NCI-H2196 (cell line): ENCODE data around the gene CHRND.
A peak's percentile ranks its signal among the peaks of the same experiment; 100 is the strongest.

Source experiments
- DNase-seq: peaks from one replicate; lab custom pipeline; 2025; ENCODE audit not compliant: unreplicated experiment; lab: John Stamatoyannopoulos, UW

Gene CHRND

DNA sequence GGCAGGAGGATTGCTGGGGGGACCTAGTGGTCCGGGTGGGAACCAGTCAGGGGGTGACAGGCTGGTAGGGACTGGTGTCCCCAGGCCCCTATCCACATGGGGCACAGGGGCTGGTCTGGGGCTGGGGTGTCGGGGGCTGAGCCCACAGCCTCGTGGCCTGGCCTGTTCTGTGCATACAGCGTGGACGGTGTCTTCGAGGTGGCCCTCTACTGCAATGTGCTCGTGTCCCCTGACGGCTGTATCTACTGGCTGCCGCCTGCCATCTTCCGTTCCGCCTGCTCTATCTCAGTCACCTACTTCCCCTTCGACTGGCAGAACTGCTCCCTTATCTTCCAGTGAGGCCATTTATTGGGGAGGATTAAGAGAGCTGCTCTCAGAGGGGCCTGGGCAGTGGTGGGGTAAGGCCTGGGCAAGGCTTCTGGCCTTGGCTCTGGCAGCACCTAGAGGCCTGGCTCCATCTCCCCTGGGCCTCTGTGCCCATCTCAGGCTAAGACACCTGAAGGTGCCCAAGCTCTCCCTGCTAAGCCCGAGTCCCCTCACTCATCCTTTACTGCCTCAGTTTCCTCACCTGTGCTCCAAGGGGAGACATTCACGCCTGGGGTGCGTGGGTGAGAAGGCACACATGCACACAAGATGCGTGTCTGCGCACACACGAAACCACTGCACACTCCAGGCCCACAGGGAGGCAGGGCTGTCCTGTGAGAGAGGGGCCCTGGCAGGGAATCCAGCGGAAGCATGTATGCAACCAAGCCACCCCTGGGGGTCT lies 15.4 kb downstream of the CHRND start:
- DNase-seq: no peak

DNA sequence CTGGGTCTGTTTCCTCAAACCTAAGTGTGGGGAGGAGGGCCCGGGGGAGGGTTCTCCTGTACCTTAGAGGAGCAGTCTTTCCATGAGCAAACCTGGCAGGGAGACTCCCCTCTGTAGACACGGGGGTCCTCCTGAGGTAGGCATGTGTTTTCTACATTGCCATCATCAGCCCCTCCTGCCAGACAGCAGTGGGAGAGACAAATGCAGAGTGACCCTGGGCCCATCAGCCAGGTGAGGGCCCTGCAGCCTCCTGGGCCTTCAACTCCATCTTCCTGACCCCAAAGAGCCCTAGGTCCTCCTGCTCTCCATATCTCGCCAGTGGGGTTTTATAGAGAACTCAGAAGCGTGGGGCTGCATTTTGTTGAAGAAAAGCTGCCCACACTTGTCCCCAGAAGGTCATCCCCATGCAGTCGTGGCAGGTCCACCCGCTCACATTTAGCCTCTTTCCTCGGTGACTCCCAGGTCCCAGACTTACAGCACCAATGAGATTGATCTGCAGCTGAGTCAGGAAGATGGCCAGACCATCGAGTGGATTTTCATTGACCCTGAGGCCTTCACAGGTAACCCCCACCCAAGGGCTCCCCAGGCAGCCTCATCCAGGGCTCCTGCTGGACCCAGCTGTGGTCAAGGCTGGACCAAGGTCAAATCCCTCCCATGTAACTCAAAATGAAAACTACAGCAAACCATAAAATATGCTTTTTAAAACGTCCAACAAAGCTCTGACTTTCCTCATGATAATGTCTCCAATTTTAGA lies 16.2 kb downstream of the CHRND start:
- no peak for DNase-seq

DNA sequence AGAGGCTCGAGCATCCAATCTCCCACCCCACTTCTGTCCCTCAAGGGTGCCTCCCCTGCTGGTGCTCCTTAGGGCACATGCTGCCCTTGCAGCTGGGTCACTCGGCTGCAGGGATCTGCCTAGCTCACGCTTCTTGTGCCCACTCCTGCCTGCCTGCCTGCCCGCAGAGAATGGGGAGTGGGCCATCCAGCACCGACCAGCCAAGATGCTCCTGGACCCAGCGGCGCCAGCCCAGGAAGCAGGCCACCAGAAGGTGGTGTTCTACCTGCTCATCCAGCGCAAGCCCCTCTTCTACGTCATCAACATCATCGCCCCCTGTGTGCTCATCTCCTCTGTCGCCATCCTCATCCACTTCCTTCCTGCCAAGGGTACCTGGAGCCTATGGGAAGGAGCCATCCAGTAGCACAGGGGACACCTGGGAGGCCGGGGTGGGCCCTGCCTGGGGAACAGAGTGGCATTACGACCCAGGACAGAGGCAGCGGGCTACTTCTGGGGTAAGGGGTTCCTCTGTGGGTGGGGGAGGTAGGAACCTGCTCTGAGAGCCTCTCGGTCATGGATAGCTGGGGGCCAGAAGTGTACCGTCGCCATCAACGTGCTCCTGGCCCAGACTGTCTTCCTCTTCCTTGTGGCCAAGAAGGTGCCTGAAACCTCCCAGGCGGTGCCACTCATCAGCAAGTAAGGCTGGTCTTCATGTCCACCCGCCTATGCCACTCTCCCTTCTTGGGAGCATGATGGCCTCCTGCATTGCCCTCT lies 16.9 kb downstream of the CHRND start:
- DNase-seq: no peak

DNA sequence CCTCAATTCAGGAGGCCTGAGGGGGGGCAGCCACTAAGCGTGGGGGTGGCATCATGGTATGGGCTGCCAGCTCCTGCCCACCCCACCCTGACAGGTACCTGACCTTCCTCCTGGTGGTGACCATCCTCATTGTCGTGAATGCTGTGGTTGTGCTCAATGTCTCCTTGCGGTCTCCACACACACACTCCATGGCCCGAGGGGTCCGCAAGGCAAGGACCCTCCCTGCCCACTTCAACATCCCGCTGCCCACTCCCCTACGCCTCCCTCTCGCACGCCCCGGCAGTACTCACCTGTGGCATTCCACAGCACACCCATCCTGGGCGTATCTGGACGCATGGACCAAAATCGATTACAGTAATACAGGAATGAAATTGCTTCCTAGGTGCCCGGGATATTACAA lies 17.5 kb downstream of the CHRND start:
- DNase-seq: no peak

DNA sequence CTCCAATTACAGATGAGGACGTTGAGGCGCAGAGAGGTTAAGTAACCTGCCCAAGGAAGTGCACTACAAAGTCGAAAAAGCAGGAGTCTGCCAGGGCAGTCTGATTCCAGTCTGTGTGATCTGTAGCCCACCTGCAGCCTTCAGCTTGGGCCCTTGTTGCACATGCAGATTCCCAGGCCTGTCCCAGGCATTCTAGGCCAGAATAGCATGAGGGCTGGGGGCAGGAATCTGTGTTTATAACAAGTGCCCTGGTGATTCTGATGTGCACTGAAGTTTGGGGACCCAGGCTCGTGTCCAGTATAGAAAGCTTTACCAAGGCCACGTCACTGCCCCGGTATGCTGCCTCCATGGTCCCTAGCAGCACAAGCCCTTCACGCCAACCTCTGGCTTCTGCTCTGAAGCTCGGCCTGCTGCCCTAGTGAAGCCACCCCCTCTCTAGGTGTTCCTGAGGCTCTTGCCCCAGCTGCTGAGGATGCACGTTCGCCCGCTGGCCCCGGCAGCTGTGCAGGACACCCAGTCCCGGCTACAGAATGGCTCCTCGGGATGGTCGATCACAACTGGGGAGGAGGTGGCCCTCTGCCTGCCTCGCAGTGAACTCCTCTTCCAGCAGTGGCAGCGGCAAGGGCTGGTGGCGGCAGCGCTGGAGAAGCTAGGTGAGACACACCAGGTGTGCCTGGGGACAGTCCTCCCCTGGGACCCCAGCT lies 18.1 kb downstream of the CHRND start:
- no peak for DNase-seq

DNA sequence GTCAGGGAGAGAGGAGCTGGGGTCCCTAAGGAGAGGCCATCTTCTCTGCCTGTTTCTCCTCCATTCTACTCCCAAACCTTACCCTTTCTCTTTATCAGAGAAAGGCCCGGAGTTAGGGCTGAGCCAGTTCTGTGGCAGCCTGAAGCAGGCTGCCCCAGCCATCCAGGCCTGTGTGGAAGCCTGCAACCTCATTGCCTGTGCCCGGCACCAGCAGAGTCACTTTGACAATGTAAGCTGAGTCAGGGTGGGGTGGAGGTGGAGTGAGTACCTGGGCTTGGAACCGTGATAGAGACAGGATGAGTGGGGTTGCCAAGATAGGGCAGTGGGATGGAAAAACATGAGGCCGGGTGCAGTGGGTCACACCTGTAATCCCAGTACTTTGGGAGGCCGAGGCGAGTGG lies 18.7 kb downstream of the CHRND start:
- no peak for DNase-seq

DNA sequence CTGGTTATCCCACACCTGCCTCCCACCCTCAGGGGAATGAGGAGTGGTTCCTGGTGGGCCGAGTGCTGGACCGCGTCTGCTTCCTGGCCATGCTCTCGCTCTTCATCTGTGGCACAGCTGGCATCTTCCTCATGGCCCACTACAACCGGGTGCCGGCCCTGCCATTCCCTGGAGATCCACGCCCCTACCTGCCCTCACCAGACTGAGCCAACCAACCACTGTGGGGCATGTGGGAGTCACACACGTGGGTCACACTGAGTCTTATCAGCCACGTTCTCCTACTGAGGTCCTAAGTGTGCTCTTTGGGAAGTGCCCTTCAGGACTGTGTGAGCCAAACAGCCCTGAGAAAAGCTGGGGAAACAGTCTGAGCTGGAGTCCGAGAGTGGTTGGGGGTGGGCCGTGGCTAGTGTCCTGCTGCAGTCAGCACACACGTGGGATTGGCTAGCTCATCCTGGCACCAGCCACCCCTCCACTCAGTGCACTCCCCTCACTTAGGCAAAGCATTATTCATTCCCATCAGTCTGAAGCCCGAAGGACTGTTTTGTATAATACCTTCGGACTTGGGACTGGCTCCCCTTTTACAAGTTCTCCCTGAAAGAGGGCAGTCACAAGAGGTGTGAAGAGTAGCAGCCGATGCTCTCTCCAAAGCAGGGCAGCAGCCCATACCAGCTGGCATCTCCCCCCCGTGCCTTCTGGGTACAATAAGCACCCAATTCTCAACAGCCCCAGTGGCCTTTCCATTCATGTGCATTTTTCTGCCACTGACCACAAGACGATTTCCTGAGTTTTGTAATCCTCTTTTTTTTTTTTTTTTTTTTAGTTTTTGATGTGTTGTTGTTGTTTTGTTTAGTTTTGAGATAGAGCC lies 19.8 kb downstream of the CHRND start:
- no peak for DNase-seq

DNA sequence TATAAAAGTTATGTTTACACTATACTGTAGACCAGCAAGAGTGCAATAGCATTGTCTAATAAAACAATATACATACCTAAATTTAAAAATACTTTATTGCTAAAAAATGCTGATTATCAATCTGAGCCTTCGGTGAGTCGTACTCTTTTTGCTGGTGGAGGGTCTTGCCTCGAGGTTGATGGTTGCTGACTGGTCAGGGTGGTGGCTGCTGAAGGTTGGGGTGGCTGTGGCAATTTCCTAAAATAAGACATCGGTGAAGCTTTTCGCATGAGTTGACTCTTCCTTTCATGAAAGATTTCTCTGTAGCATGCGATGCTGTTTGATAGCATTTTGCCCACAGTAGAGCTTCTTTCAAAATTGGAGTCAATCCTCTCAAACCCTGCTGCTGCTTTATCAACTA lies 22.0 kb downstream of the CHRND start:
- DNase-seq: no peak

DNA sequence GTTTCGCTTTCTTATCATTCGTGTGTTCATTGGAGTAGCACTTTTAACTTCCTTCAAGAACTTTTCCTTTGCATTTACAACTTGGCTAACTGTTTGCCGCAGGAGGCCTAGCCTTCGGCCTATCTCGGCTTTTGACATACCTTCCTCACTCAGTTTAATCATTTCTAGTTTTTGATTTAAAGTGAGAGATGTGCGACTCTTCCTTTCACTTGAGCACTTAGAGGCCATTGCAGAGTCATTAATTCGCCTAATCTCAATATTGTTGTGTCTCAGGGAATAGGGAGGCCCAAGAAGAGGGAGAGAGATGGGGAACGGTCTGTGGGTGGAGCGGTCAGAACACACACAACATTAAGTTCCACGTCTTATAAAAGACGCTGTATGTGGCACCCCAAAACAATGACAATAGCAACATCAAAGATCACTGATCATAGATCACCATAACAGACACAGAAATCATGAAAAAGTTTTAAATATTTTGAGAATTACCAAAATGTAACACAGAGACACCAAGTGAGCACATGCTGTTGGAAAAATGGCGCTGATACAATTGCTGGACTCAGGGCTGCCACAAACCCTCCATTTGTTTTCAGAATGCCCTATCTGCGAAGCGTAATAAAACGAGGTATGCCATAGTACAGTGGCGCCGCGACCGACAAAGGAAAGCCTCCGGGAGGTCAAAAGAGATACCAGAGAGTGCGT lies 23.8 kb downstream of the CHRND start:
- DNase-seq: no peak

DNA sequence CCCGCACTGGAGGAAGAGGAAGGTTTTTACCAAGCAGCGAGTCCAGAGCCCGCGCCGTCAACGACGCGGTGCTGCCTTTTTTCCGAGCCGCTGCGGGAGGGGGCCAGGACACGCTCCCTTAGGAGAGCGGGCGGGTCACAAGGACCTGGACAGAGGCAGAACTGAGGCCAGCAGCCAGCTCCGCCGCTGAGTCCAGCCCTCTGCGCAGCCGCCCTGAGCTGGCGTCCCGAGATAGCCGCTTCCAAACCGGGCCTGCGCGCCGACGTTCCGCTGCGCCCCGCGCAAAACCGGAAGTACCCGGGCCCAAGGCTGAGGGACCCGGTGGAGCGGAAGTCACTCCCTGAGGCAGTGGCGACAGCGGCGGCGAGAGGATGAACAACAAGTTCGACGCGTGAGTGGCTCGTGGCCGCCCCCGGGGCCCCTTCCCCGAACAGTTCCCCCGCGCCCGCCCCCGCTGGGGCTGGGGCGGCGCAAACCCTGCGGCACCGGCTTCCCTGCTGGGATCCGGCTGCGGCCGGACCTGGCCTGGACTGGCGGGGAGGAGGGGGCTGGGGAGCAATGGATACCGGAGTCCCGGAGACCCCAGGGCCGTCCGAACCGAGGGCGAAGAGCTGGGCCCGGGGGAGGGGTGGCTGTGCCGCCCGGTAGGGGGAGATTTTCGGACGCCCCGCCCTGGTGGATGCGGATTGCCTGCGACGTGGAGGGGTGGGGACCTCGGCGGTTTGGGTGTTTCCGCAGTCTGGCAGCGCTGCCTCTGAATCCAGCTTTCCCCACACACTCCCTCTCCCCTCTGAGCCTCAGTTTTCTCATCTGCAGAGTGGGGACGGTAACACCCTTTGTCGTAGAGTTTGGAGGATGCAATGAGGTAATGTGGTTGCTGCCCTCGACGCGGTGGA lies 24.6 kb downstream of the CHRND start, which contains the start of the genes EIF4E2 and TIGD1:
EIF4E2 (plus strand) TSS at position 336 of the 896 bp plus-strand sequence; CDS start at position 372, 36 bp downstream.
TIGD1 (minus strand) TSS at position 204 of the 896 bp plus-strand sequence. CDS start 675 bp downstream, outside the sequence.
- DNase-seq: peak; percentile 93

DNA sequence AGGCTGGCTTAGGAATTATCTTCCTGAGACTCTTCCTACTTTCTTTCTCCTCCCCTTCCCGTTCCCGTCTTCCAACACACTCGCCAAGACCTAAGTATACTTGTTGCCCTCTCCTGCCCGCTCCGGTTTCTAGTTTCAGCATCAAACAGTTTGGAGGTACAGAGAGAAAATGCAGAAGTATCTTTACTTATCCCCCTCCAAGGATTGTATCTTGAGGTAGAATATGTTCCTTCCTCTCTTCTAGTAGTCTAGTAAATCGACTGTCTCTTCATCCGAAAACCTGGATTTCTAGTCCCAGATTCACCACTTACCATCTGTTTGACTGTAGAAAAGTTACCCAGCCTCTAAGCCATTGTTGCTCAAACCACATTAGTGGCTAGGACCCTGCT lies 25.3 kb downstream of the CHRND start:
- no peak for DNase-seq

DNA sequence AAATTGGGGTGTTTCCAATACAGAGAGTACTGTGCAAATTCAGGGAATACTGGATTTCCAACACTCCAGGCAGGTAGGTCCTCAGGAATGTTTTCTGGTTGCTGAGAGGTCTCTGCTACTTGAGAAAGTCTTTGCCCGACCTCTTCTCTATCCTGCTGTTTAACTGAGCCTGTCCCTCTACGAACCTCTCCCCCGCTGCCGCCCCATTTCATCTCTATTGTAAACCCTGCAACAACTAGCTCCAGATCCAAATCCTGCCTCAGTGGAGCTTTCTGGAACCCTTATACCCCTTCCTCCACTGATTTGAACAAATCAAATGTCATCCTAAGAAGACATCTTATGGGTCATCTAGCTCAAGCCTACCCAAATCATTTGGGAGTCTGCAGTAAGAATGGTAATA lies 25.8 kb downstream of the CHRND start:
- DNase-seq: no peak

DNA sequence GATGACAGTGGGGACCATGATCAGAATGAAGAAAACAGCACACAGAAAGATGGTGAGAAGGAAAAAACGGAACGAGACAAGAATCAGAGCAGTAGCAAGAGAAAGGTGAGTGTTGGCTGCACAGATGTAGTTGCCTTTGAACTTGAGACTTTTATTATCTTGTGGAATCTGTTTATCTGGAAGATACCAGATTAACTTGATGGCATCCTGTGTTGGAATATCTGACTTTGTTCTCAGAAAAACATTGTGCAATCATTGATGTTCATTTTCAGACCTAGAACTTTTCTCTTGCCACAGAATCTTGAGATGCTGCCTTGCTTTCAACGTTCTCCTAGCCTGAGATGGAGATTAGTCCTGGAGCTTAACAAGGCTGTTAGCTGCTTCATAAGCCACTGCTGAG lies 30.5 kb downstream of the CHRND start:
- DNase-seq: no peak

DNA sequence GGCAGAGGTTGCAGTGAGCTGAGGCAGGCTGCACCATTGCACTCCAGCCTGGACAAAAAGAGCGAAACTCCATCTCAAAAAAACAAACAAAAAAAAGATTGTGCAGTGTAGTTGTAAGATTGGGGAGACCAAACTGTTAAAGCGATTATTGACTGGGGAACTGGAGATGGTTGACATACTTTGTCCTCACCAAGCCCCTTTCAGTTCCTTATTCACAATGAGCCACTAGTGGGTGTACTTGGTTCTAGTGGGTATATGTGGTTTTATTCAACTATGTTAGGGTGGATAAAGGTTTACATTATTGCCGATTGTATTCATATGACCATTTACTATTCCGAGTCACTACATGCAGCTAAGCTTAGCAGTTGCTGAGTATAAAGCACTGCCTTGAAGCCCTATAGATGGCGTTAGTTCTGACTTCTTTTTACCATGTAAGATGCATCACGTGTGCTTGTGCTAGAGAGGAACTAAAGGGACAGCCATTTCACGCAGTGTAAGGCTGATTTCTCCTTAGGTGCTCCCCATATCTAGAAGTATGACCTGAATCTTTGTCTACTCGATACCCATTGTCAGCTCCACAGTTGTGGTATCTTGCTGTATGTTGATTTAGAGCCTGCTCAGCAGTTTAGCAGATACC lies 36.7 kb downstream of the CHRND start:
- no peak for DNase-seq

DNA sequence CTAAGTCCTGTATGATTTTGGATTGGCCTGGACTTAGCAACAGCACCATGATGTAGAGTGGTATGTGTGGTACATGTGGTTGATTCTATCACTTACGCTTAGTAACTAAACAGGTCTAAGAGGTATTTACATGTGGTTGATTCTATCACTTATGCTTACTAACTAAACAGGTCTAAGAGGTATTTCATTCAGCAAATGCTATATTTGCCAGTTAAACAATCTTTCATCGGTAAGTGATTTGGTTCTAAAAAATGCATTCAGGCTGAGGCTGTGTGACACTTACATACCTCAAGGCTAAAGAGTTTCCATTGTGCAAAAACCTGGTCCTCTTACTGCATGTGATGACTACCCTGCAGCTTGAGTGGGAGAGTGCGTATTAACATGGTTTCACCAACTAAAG lies 37.6 kb downstream of the CHRND start:
- no peak for DNase-seq

DNA sequence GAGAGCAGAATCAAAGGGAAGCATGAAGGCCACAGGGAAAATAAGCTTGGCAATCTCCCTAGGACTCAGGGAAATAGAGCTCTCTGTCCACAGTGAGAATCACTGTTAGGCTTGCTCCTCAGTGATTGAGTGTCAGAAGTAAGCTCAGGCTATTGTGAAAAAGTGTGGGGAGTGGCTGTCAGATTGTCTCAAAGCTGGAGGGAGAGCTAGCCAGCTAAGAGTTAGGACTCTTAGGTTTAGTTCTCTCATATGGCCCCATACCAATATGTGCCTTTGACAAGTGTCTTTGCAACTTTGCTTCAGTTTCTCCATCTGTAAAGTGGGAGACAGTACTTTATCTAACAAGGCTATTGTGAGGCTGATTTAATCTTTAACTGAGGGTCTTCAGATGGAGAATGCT lies 41.8 kb downstream of the CHRND start:
- DNase-seq: no peak

DNA sequence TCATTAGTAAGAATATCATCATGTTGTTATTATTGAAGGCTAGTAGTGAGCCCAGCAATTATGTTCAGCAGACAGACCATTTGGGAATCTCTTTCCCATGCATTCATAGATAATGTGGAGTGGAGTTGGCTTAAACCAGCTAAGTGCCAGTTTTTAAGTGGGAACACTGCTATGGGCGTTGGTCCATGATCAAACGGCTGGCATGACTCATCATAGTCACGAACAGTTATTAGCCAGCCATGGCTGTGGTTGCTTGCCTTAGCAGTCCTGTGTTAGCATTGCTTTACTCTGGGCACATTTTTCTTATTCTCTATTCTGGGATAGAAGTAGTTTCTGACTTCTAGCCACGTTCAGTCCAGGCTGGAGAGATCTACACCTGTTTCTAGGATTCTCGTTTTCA lies 42.2 kb downstream of the CHRND start:
- DNase-seq: no peak

DNA sequence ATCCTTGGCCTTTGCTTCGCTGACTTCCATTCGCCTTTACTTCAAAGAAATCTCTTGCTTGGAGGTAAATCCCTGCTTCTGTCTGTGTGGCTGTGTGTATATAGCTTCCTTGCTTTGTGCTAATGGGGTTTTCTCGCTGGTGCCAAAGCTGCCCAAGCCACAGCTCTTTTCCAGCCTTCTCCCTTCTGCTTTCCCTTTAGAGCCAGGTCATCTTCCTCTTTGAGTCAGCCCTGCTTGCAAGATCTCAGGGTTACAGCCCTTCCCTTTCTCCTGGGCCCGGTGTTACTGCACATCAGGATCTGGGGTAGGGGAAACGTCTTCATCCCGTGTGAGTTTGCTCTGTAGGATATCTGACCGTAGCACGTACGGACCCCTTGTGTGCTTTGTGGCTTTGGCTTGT lies 43.6 kb downstream of the CHRND start:
- DNase-seq: no peak
